SK-N-SH (cell line): ENCODE results near the gene PAK1. TPM values are rescaled to one million over a fixed set of nuclear protein-coding genes. Genes with fewer than 3 reads are reported as not detected.

Experiments
- CTCF ChIA-PET: fragments of 300-600, 350-600 bp; formaldehyde crosslinking; extraction: SDS; loops from one replicate; lab custom pipeline; 2021; lab: Yijun Ruan, JAX
- POLR2A ChIA-PET: fragments of 350-600 bp; sonication (Branson Sonifier 250); formaldehyde crosslinking; extraction: SDS; loops from one replicate; lab custom pipeline; 2020; ENCODE audit warnings: antibody characterized with exemption, inconsistent platforms; lab: Yijun Ruan, JAX
- DNase-seq: peaks from one replicate; pipeline ENCODE4 v3.0.0; 2012
- H2AFZ ChIP-seq: fragments of 200-600 bp; sonication (generic); 2 replicates; pipeline ENCODE4 v1.8.1; 2016; ENCODE audit warnings: antibody characterized with exemption, mild to moderate bottlenecking, low read depth
- H3F3A ChIP-seq: fragments of 200-600 bp; sonication (generic); replicated peaks from 2 replicates; pipeline ENCODE3; 2016; ENCODE audit warnings: antibody characterized with exemption, mild to moderate bottlenecking; ENCODE audit not compliant: insufficient read depth
- H3K27ac ChIP-seq, 2 experiments: fragments of 200-500 bp in 1 of 2; fragments of 200-600 bp in 1 of 2; sonication (Bioruptor generic) in 1 of 2; sonication (generic), shearing (Covaris generic) in 1 of 2; 2 replicates each; pipeline versions ENCODE4 v1.5.1 to v1.6.1; 2014 to 2016; ENCODE audit warnings: low read depth in 2 of 2, inconsistent platforms in 1 of 2, low read length in 1 of 2, mild to moderate bottlenecking in 1 of 2, mixed read lengths in 1 of 2
- H3K27me3 ChIP-seq: fragments of 200-600 bp; sonication (generic), shearing (Covaris generic); 2 replicates; pipeline ENCODE4 v1.6.1; 2016; ENCODE audit warnings: mixed run types; ENCODE audit not compliant: insufficient read depth
- H3K36me3 ChIP-seq, 2 experiments: fragments of 200-500 bp in 1 of 2; fragments of 200-600 bp in 1 of 2; sonication (Bioruptor generic) in 1 of 2; sonication (generic) in 1 of 2; replicated peaks in 1 of 2; 2 replicates each; pipeline versions ENCODE3 to v1.5.1; 2014 to 2016; ENCODE audit warnings: low read length in 1 of 2, mild to moderate bottlenecking in 1 of 2; ENCODE audit not compliant: insufficient read depth in 2 of 2, control insufficient read depth in 1 of 2
- H3K4me1 ChIP-seq, 2 experiments: fragments of 200-500 bp in 1 of 2; fragments of 200-600 bp in 1 of 2; sonication (Bioruptor generic) in 1 of 2; sonication (generic), shearing (Covaris generic) in 1 of 2; 2 replicates each; pipeline versions ENCODE4 v1.5.1 to v1.6.1; 2014 to 2016; ENCODE audit warnings: low read depth in 1 of 2, low read length in 1 of 2, mixed run types in 1 of 2; ENCODE audit not compliant: insufficient read depth in 2 of 2, control insufficient read depth in 1 of 2
- H3K4me2 ChIP-seq: fragments of 200-600 bp; sonication (generic), shearing (Covaris generic); 2 replicates; pipeline ENCODE4 v1.6.1; 2017; ENCODE audit warnings: mixed run types
- H3K4me3 ChIP-seq, 2 experiments: fragments of 200-500 bp in 1 of 2; fragments of 200-600 bp in 1 of 2; sonication (Bioruptor generic) in 1 of 2; sonication (generic), shearing (Covaris generic) in 1 of 2; 2 replicates each; pipeline versions ENCODE4 v1.5.1 to v1.8.1; 2014 to 2016; ENCODE audit warnings: low read depth in 2 of 2, inconsistent platforms in 1 of 2, low read length in 1 of 2, mild to moderate bottlenecking in 1 of 2, mixed read lengths in 1 of 2, moderate library complexity in 1 of 2
- H3K79me2 ChIP-seq: fragments of 200-600 bp; sonication (generic); 2 replicates; pipeline ENCODE4 v1.8.1; 2017; ENCODE audit warnings: mild to moderate bottlenecking; ENCODE audit not compliant: insufficient read depth
- H3K9ac ChIP-seq: fragments of 200-600 bp; sonication (generic); 2 replicates; pipeline ENCODE4 v1.6.1; 2017; ENCODE audit warnings: mixed run types
- H3K9me2 ChIP-seq: fragments of 200-600 bp; sonication (generic); 2 replicates; pipeline ENCODE4 v1.6.1; 2017; ENCODE audit warnings: mixed run types
- H3K9me3 ChIP-seq: fragments of 200-600 bp; sonication (generic); 2 replicates; pipeline ENCODE4 v1.6.1; 2017; ENCODE audit warnings: mixed run types, mild to moderate bottlenecking, moderate library complexity
- H4K20me1 ChIP-seq: fragments of 200-600 bp; sonication (generic); 2 replicates; pipeline ENCODE4 v1.6.1; 2017; ENCODE audit warnings: mild to moderate bottlenecking, mixed run types; ENCODE audit not compliant: insufficient read depth
- CHD2 ChIP-seq: fragments of 150-350 bp; IDR thresholded peaks from 2 replicates; pipeline ENCODE4 v1.6.1; 2018; ENCODE audit warnings: low read length; ENCODE audit not compliant: partially characterized antibody
- ELF1 ChIP-seq: IDR thresholded peaks from 2 replicates; pipeline ENCODE4 v1.4.0; 2012
- EP300 ChIP-seq, 2 experiments: IDR thresholded peaks; 2 replicates each; pipeline versions ENCODE4 v1.4.0 to v1.6.1; 2012; ENCODE audit warnings: borderline replicate concordance in 1 of 2, low read depth in 1 of 2, low read length in 1 of 2
- FOSL2 ChIP-seq: IDR thresholded peaks from 2 replicates; pipeline ENCODE4 v1.4.0; 2012; ENCODE audit warnings: low read depth, mild to moderate bottlenecking, moderate library complexity, borderline replicate concordance
- GATA2 ChIP-seq: sonication (generic); formaldehyde crosslinking; IDR thresholded peaks from 2 replicates; pipeline ENCODE4 v1.5.0; 2020; ENCODE audit warnings: mild to moderate bottlenecking, missing genetic modification reagents
- MAX ChIP-seq: IDR thresholded peaks from 2 replicates; pipeline ENCODE4 v1.4.0; 2012; ENCODE audit warnings: low read depth
- MEF2A ChIP-seq: IDR thresholded peaks from 2 replicates; pipeline ENCODE4 v1.4.0; 2012; ENCODE audit warnings: low read depth, borderline replicate concordance
- NFIC ChIP-seq: IDR thresholded peaks from 2 replicates; pipeline ENCODE4 v1.4.0; 2012; ENCODE audit warnings: borderline replicate concordance
- NRF1 ChIP-seq: IDR thresholded peaks from 2 replicates; pipeline ENCODE4 v1.6.1; 2012; ENCODE audit warnings: low read depth, mild to moderate bottlenecking, low read length
- POLR2AphosphoS5 ChIP-seq: IDR thresholded peaks from 2 replicates; pipeline ENCODE4 v1.6.1; 2012; ENCODE audit warnings: low read depth, low read length
- RCOR1 ChIP-seq: fragments of 150-350 bp; IDR thresholded peaks from 2 replicates; pipeline ENCODE4 v1.6.1; 2017; ENCODE audit warnings: antibody characterized with exemption, low read length
- RFX5 ChIP-seq: IDR thresholded peaks from 2 replicates; pipeline ENCODE4 v1.6.1; 2012; ENCODE audit warnings: mild to moderate bottlenecking, improper control_type of control experiment, low read length
- SIN3A ChIP-seq: IDR thresholded peaks from 2 replicates; pipeline ENCODE4 v1.6.1; 2012; ENCODE audit warnings: low read depth, mild to moderate bottlenecking, low read length, moderate library complexity, borderline replicate concordance
- SMC3 ChIP-seq: IDR thresholded peaks from 2 replicates; pipeline ENCODE4 v1.6.1; 2012; ENCODE audit warnings: low read depth, low read length, improper control_type of control experiment
- TCF12 ChIP-seq: IDR thresholded peaks from 2 replicates; pipeline ENCODE4 v1.4.0; 2012
- TEAD4 ChIP-seq: IDR thresholded peaks from 2 replicates; pipeline ENCODE4 v1.4.0; 2012; ENCODE audit warnings: mild to moderate bottlenecking, borderline replicate concordance; ENCODE audit not compliant: insufficient read depth
- polyA plus RNA-seq, 3 experiments: library from polyadenylated mRNA; depleted of rRNA; stranded (reverse); fragments of >200 nt; gene quantifications; 2 replicates each; pipeline ENCODE4 v1.2.3, GENCODE V29; 2012
- TF ChIP-seq, protein P1 (sequence below): fragments of 200-600 bp; sonication (generic); IDR thresholded peaks from 2 replicates; pipeline ENCODE4 v1.6.1; 2017; ENCODE audit warnings: antibody characterized with exemption, mild to moderate bottlenecking, moderate library complexity
- TF ChIP-seq, protein P2 (sequence below): IDR thresholded peaks from 2 replicates; pipeline ENCODE4 v1.4.0; 2012; ENCODE audit warnings: low read depth, borderline replicate concordance

The PAK1 gene
- polyA plus RNA-seq, 1 of the 3 experiments (the other 2 are of a cell fraction), result 17.9 TPM

DNA sequence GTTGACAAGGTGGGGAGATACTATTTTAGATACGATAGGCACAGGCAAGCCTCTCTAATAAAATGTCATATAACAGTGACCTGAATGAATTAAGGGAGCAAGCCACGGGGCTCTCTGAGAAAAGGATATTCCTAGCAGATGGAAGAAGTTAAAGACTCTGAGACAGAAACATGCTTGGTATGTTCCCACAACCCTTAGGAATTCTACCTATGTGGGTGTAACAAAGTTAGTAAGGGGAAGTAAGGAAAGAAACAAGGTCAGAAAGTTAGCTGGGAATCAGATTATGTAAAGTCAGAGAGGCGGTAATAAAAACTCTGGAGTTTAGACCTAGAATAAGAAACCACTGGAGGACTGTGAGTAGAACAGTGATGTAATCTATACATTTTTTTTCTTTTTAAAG lies 112.7 kb downstream of the PAK1 start (continued):
- TF ChIP-seq RCOR1, result no peak
- no peak for TF ChIP-seq EP300 (IDR thresholded peaks at IDR 0.05; ENCODE audit: borderline replicate concordance in 1 of 2, low read depth in 1 of 2, low read length in 1 of 2)
- TF ChIP-seq GATA2 (CRISPR knock-in tag), result no peak
- no peak for TF ChIP-seq RFX5
- 0 out of 2 replicates have a peak, but pooled peaks have one; percentile 23 for TF ChIP-seq TCF12

- POLR2A ChIA-PET, result no interaction called here
Observed at GRCh38 chr11:77359481-77359880, 114.4 kb downstream of the PAK1 start.

More at GRCh38 chr11:77359481-77359880, 114.4 kb downstream of the PAK1 start:
- DNase-seq, result no peak
- TF ChIP-seq TEAD4 (no peak), NFIC (no peak), MEF2A (no peak), POLR2AphosphoS5 (no peak), EP300 (IDR thresholded peaks at IDR 0.05; ENCODE audit: borderline replicate concordance in 1 of 2, low read depth in 1 of 2, low read length in 1 of 2) (no peak), NRF1 (no peak), SMC3 (no peak), CHD2 (no peak), MAX (no peak), SIN3A (no peak), FOSL2 (no peak), ELF1 (no peak)
- TF ChIP-seq, protein P1, sequence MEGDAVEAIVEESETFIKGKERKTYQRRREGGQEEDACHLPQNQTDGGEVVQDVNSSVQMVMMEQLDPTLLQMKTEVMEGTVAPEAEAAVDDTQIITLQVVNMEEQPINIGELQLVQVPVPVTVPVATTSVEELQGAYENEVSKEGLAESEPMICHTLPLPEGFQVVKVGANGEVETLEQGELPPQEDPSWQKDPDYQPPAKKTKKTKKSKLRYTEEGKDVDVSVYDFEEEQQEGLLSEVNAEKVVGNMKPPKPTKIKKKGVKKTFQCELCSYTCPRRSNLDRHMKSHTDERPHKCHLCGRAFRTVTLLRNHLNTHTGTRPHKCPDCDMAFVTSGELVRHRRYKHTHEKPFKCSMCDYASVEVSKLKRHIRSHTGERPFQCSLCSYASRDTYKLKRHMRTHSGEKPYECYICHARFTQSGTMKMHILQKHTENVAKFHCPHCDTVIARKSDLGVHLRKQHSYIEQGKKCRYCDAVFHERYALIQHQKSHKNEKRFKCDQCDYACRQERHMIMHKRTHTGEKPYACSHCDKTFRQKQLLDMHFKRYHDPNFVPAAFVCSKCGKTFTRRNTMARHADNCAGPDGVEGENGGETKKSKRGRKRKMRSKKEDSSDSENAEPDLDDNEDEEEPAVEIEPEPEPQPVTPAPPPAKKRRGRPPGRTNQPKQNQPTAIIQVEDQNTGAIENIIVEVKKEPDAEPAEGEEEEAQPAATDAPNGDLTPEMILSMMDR, result no peak
- TF ChIP-seq, protein P2, sequence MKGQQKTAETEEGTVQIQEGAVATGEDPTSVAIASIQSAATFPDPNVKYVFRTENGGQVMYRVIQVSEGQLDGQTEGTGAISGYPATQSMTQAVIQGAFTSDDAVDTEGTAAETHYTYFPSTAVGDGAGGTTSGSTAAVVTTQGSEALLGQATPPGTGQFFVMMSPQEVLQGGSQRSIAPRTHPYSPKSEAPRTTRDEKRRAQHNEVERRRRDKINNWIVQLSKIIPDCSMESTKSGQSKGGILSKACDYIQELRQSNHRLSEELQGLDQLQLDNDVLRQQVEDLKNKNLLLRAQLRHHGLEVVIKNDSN, result no peak
- Histone ChIP-seq H3K4me2 (no peak overlapping the region), H3K9me3 (no peaks in the 10 kb centered on the region), H3K4me1 (no peaks in the 10 kb centered on the region; a peak in 2 of 4 replicates), H3K36me3 (peaks cover 0 to 4% of the 10 kb centered on the region in 2 experiments), H4K20me1 (no peaks in the 10 kb centered on the region), H3K79me2 (no peaks in the 10 kb centered on the region), H3K27me3 (no peaks in the 10 kb centered on the region), H3K4me3 (no peak overlapping the region), H3K27ac (no peak overlapping the region), H2AFZ (no peak overlapping the region), H3K9me2 (no peaks in the 10 kb centered on the region), H3F3A (peaks cover 4% of the 10 kb centered on the region), H3K9ac (no peak overlapping the region)
- CTCF ChIA-PET, result no interaction called here
